Measurements from ENCODE around the gene DHPS. TPM values are rescaled to one million over a fixed set of nuclear protein-coding genes. Genes with fewer than 3 reads are reported as not detected.
"Not testable (repeated sequence)": the region's sequence is repeated elsewhere in the genome, so short reads cannot be mapped to it uniquely, and the experiment has no call there.

Gene DHPS
- total RNA-seq, 3 donors from 2014 or later = 86.6 to 117 (median 91.4) TPM

DNA sequence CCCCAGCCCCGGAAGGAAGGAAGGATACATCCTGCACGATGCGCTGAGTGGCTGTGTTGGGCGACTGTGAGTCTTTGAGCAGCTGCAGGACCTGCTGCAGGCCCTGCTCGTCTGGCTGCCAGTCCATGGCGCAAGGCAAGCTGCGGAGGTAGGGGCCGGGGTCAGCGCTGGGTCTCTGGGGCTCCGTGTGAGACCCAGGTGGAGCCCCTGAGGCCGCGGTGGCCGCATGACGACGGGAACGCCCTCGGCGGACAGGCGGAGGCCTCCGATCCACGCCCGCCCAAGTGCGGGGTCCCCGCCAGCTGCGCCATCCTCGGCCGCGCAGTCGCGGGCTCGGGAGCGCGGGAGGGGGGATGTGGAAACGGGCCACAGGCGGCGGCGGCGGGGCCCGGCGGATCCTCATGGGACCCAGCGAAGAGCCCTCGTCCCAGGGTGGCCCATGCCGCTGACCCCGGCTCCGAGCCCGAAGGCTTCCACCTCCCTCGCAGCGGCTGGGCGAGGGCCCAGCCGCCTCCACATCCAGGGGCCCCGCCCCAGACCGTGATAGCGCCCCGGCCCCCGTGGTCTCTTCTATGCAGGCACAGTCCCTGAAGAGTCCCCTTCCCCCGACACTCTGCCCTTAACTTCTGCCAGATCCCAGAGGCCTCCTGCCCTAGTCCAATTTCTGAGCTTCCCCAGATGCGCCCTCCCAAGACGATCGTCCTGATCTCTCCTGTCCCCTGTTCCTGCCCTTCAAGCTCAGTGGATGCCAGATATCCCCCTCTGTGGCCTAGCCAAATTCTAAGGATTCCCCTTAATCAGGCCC, 39.4 kb upstream of the DHPS start:
- H3K36me3 ChIP-seq = no peaks in the 10 kb centered on the region
- peak overlapping the region; percentile 77 to 97 (median 81) for H3K4me3 ChIP-seq
- H3K27ac ChIP-seq = peak overlapping the region; percentile 95 to 98
- peaks cover 0 to 4% of the 10 kb centered on the region in 2 donors for H3K4me1 ChIP-seq
- TF ChIP-seq POLR2AphosphoS5 (IDR thresholded peaks at IDR 0.05) = no peak
- TF ChIP-seq POLR2A (IDR thresholded peaks at IDR 0.05) = no peak
- TF ChIP-seq, protein P1, sequence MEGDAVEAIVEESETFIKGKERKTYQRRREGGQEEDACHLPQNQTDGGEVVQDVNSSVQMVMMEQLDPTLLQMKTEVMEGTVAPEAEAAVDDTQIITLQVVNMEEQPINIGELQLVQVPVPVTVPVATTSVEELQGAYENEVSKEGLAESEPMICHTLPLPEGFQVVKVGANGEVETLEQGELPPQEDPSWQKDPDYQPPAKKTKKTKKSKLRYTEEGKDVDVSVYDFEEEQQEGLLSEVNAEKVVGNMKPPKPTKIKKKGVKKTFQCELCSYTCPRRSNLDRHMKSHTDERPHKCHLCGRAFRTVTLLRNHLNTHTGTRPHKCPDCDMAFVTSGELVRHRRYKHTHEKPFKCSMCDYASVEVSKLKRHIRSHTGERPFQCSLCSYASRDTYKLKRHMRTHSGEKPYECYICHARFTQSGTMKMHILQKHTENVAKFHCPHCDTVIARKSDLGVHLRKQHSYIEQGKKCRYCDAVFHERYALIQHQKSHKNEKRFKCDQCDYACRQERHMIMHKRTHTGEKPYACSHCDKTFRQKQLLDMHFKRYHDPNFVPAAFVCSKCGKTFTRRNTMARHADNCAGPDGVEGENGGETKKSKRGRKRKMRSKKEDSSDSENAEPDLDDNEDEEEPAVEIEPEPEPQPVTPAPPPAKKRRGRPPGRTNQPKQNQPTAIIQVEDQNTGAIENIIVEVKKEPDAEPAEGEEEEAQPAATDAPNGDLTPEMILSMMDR (IDR thresholded peaks at IDR 0.05) = no peak
- intact Hi-C loops (cut with DNase I; ENCODE audit: low total_unique reads) = no loop called here
- H3K27me3 ChIP-seq = no peaks in the 10 kb centered on the region
- no peaks in the 10 kb centered on the region for H3K9me3 ChIP-seq
- no peak for DNase-seq (ENCODE audit: low spot score in 2 of 2)

DNA sequence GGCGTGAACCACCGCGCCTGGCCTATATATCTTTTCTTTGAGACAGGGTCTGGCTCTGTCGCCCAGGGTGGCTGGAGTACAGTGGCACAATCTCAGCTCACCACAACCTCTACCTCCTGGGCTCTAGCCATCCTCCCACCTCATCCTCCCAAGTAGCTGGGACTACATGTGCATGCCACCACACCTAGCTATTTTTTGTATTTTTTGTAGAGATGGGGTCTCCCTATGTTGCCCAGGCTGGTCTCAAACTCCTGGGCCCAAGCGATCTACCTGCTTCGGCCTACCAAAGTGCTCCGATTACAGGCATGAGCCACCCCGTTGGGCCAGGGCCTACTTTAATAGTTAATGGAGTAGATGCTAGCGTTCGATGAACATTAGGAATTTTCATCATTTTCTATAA, 38.6 kb upstream of the DHPS start:
- DNase-seq (ENCODE audit: low spot score in 2 of 2) = no peak
- Histone ChIP-seq H3K27me3 (no peaks in the 10 kb centered on the region), H3K4me3 (peak overlapping the region; percentile 77 to 97 (median 81)), H3K36me3 (peaks cover 5% of the 10 kb centered on the region), H3K9me3 (no peaks in the 10 kb centered on the region), H3K27ac (peak overlapping the region in 1 of 2 donors; percentile 98), H3K4me1 (peaks cover 0 to 4% of the 10 kb centered on the region in 2 donors)
- TF ChIP-seq, protein P1 (IDR thresholded peaks at IDR 0.05) = no peak
- TF ChIP-seq POLR2AphosphoS5 (IDR thresholded peaks at IDR 0.05) (no peak), POLR2A (IDR thresholded peaks at IDR 0.05) (no peak)
- intact Hi-C loops (cut with DNase I; ENCODE audit: low total_unique reads) = no loop called here

DNA sequence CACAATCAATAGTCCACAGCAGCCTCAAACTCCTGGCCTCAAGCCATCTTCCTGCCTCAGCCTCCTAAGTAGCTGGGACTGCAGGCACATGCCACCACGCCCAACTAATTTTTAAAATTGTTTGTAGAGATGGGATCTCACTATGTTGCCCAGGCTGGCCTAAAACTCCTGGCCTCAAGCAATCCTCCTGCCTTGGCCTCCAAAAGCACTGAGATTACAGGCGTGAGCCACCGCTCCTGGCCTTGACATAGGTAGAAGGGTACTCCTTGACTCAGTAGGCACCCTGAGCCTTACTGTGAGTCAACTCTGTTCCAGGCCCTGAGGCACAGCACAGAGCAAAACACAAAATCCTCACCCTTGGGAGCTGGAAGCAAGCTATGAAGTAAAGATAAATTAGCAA, 34.2 kb upstream of the DHPS start:
- H3K9me3 ChIP-seq = no peaks in the 10 kb centered on the region
- peaks cover 14% of the 10 kb centered on the region for H3K36me3 ChIP-seq
- DNase-seq (ENCODE audit: low spot score in 2 of 2) = no peak
- intact Hi-C loops (cut with DNase I; ENCODE audit: low total_unique reads) = no loop called here
- no peaks in the 10 kb centered on the region for H3K4me1 ChIP-seq
- no peaks in the 10 kb centered on the region for H3K27me3 ChIP-seq
- H3K27ac ChIP-seq = no peak overlapping the region
- H3K4me3 ChIP-seq = no peak overlapping the region
- TF ChIP-seq, protein P1 (IDR thresholded peaks at IDR 0.05) = no peak
- TF ChIP-seq POLR2AphosphoS5 (IDR thresholded peaks at IDR 0.05) (no peak), POLR2A (IDR thresholded peaks at IDR 0.05) (no peak)

DNA sequence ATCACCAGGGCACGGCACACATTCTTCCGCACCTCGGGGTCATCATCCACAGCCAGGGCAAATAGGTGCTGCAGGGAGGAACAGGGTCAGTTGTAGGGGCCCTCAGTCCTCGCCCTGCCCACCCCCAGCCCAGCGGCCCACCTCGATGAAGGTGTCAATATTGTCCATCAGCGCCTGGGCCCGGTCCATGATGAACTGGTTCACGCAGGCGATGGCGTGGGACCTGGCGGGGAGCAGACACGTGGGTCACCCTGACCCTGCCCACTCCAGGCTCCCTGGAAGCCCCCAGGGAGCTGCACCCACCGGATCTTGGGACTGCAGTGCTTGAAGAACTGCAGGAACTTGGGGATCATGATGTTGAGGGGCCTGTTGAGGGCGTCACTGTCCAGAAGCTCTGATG, 33.4 kb upstream of the DHPS start:
- Histone ChIP-seq H3K4me3 (no peak overlapping the region), H3K27ac (no peak overlapping the region), H3K9me3 (no peaks in the 10 kb centered on the region), H3K4me1 (no peaks in the 10 kb centered on the region), H3K27me3 (no peaks in the 10 kb centered on the region), H3K36me3 (peaks cover 14% of the 10 kb centered on the region)
- TF ChIP-seq POLR2A (IDR thresholded peaks at IDR 0.05) (no peak), POLR2AphosphoS5 (IDR thresholded peaks at IDR 0.05) (no peak)
- TF ChIP-seq, protein P1 (IDR thresholded peaks at IDR 0.05) = no peak
- no peak for DNase-seq (ENCODE audit: low spot score in 2 of 2)
- intact Hi-C loops (cut with DNase I; ENCODE audit: low total_unique reads) = no loop called here

DNA sequence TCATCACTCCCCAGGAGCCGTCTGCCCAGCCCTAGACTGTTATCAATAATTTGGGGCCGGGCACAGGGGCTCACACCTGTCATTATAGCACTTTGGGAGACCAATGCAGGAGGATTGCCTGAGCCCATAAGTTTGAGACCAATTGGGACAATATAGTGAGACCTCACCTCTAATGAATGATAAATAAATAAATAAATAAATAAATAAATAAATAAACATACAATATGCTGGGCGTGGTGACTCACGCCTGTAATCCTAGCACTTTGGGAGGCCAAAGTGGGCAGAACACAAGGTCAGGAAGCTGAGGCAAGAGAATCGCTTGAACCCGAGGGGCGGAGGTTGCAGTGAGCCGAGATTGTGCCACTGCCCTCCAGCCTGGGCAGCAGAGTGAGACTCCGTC, 31.6 kb upstream of the DHPS start:
- DNase-seq (ENCODE audit: low spot score in 2 of 2); intact Hi-C loops (cut with DNase I; ENCODE audit: low total_unique reads); H3K4me3 ChIP-seq; H3K9me3 ChIP-seq; H3K27ac ChIP-seq; H3K27me3 ChIP-seq; H3K4me1 ChIP-seq: not testable (repeated sequence)
- H3K36me3 ChIP-seq = peaks cover 14% of the 10 kb centered on the region

Data from breast epithelium (tissue), 4 donors.